Stimulated activated naive CD4-positive, alpha-beta T cell (primary cell): ENCODE results near the gene ASAP2.

Experiments used
- DNase-seq, 6 experiments: peaks; one replicate each; lab custom pipeline; 2025; lab: John Stamatoyannopoulos, UW

The ASAP2 gene

GRCh38 chr2:9297156-9297555 lies 90.5 kb downstream of the ASAP2 start:
- DNase-seq: no peak

- DNase-seq: no peak
Measured at GRCh38 chr2:9297807-9298206, 91.2 kb downstream of the ASAP2 start.

- no peak for DNase-seq
Measured at GRCh38 chr2:9298583-9298982, 92.0 kb downstream of the ASAP2 start.

- no peak for DNase-seq
Measured at GRCh38 chr2:9299161-9300100, 92.8 kb downstream of the ASAP2 start.

- DNase-seq: no peak
Measured at GRCh38 chr2:9300214-9300613, 93.6 kb downstream of the ASAP2 start.

GRCh38 chr2:9300829-9301453 lies 94.3 kb downstream of the ASAP2 start:
- no peak for DNase-seq

- DNase-seq: no peak
Measured at GRCh38 chr2:9302755-9303154, 96.1 kb downstream of the ASAP2 start.

- DNase-seq: no peak
Measured at GRCh38 chr2:9303528-9304225, 97.1 kb downstream of the ASAP2 start.

GRCh38 chr2:9306911-9307310 lies 100.3 kb downstream of the ASAP2 start:
- DNase-seq: no peak

- DNase-seq: no peak
Measured at GRCh38 chr2:9307535-9307934, 100.9 kb downstream of the ASAP2 start.

GRCh38 chr2:9308186-9308955 lies 101.8 kb downstream of the ASAP2 start:
- no peak for DNase-seq

GRCh38 chr2:9309147-9309546 lies 102.5 kb downstream of the ASAP2 start:
- no peak for DNase-seq

GRCh38 chr2:9310377-9310776 lies 103.8 kb downstream of the ASAP2 start:
- DNase-seq: no peak

GRCh38 chr2:9310798-9311197 lies 104.2 kb downstream of the ASAP2 start:
- DNase-seq: no peak

- no peak for DNase-seq
Measured at GRCh38 chr2:9311488-9311887, 104.9 kb downstream of the ASAP2 start.

GRCh38 chr2:9312591-9312990 lies 106.0 kb downstream of the ASAP2 start:
- DNase-seq: no peak

- DNase-seq: no peak
Measured at GRCh38 chr2:9313443-9313842, 106.8 kb downstream of the ASAP2 start.

GRCh38 chr2:9315280-9315847 lies 108.8 kb downstream of the ASAP2 start:
- DNase-seq: no peak

- no peak for DNase-seq
Measured at GRCh38 chr2:9317559-9317958, 110.9 kb downstream of the ASAP2 start.

- no peak for DNase-seq
Measured at GRCh38 chr2:9318461-9319337, 112.1 kb downstream of the ASAP2 start.

- no peak for DNase-seq
Measured at GRCh38 chr2:9319338-9319715, 112.7 kb downstream of the ASAP2 start.
